MM.1S (cell line): ENCODE measurements around the gene SLC9A1.

Experiments used
- DNase-seq: peaks from one replicate; pipeline ENCODE4 v3.0.0-alpha.2; 2015
- H2AFZ ChIP-seq: fragments of 300-600 bp; sonication (generic); 2 replicates; pipeline ENCODE4 v1.6.0; 2016; ENCODE audit warnings: antibody characterized with exemption, low read length
- H3F3A ChIP-seq: fragments of 300-600 bp; sonication (generic); 2 replicates; pipeline ENCODE4 v1.6.1; 2016; ENCODE audit warnings: mild to moderate bottlenecking, antibody characterized with exemption, low read length, moderate library complexity, mixed read lengths; ENCODE audit not compliant: insufficient read depth
- H3K27ac ChIP-seq: fragments of 300-600 bp; sonication (generic); 2 replicates; pipeline ENCODE4 v1.5.1; 2016; ENCODE audit warnings: mild to moderate bottlenecking, low read length
- H3K27me3 ChIP-seq: fragments of 300-600 bp; sonication (generic); replicated peaks from 2 replicates; pipeline ENCODE4 v1.6.0; 2016; ENCODE audit warnings: low read length; ENCODE audit not compliant: insufficient read depth
- H3K36me3 ChIP-seq: fragments of 300-600 bp; sonication (generic); replicated peaks from 2 replicates; pipeline ENCODE4 v1.6.1; 2016; ENCODE audit warnings: mild to moderate bottlenecking, low read length, mixed read lengths; ENCODE audit not compliant: insufficient read depth
- H3K4me1 ChIP-seq: fragments of 300-600 bp; sonication (generic); 2 replicates; pipeline ENCODE4 v1.6.1; 2016; ENCODE audit warnings: low read length, mixed read lengths
- H3K4me2 ChIP-seq: fragments of 300-600 bp; sonication (generic); 2 replicates; pipeline ENCODE4 v1.6.0; 2016; ENCODE audit warnings: low read depth, low read length
- H3K4me3 ChIP-seq: fragments of 300-600 bp; sonication (generic); 2 replicates; pipeline ENCODE4 v1.5.1; 2016; ENCODE audit warnings: low read length, mixed read lengths
- H3K79me2 ChIP-seq: fragments of 300-600 bp; sonication (generic); 2 replicates; pipeline ENCODE4 v1.6.1; 2016; ENCODE audit warnings: mixed run types, low read length, mixed read lengths
- H3K9ac ChIP-seq: fragments of 300-600 bp; sonication (generic); 2 replicates; pipeline ENCODE4 v1.6.1; 2016; ENCODE audit warnings: low read length, mixed read lengths
- H3K9me2 ChIP-seq: fragments of 300-600 bp; sonication (generic); replicated peaks from 2 replicates; pipeline ENCODE4 v1.6.1; 2016; ENCODE audit warnings: mild to moderate bottlenecking, low read length, mixed read lengths; ENCODE audit not compliant: insufficient read depth
- H3K9me3 ChIP-seq: fragments of 300-600 bp; sonication (generic); replicated peaks from 2 replicates; pipeline ENCODE4 v1.6.1; 2016; ENCODE audit warnings: mild to moderate bottlenecking, low read length, mixed read lengths; ENCODE audit not compliant: insufficient read depth
- H4K20me1 ChIP-seq: fragments of 300-600 bp; sonication (generic); 2 replicates; pipeline ENCODE4 v1.6.1; 2016; ENCODE audit warnings: mild to moderate bottlenecking, low read length, moderate library complexity, mixed read lengths; ENCODE audit not compliant: insufficient read depth
- CTCF ChIP-seq: fragments of 300-600 bp; sonication (generic); IDR thresholded peaks from 2 replicates; pipeline ENCODE4 v1.5.1; 2016; ENCODE audit warnings: antibody characterized with exemption, low read length, mixed read lengths
- EZH2 ChIP-seq: fragments of 300-600 bp; sonication (generic); optimal IDR thresholded peaks from 2 replicates; pipeline ENCODE3; 2017; ENCODE audit warnings: low read depth, mild to moderate bottlenecking, antibody characterized with exemption, low read length, mixed read lengths
- EZH2phosphoT487 ChIP-seq: fragments of 300-600 bp; sonication (generic); IDR thresholded peaks from 2 replicates; pipeline ENCODE4 v1.6.1; 2018; ENCODE audit warnings: antibody characterized with exemption, low read length

Gene SLC9A1

GRCh38 chr1:27076803-27077202 lies 78.1 kb downstream of the SLC9A1 start:
- Histone ChIP-seq H3K79me2 (no peaks in the 10 kb centered on the region), H2AFZ (no peak overlapping the region), H3K9ac (no peak overlapping the region), H3K27ac (no peak overlapping the region), H3K4me1 (no peaks in the 10 kb centered on the region), H3K4me3 (no peak overlapping the region), H3K36me3 (no peaks in the 10 kb centered on the region), H3K9me3 (no peaks in the 10 kb centered on the region), H3K27me3 (peaks cover 6% of the 10 kb centered on the region; the same call in 1 of the 2 replicates), H3F3A (no peaks in the 10 kb centered on the region), H4K20me1 (no peaks in the 10 kb centered on the region), H3K9me2 (no peaks in the 10 kb centered on the region), H3K4me2 (no peak overlapping the region)
- DNase-seq: no peak
- TF ChIP-seq EZH2phosphoT487 (no peak), EZH2 (no peak), CTCF (no peak)

- Histone ChIP-seq H3K4me1 (peaks cover 16% of the 10 kb centered on the region), H3K27me3 (peaks cover 6% of the 10 kb centered on the region; the same call in 1 of the 2 replicates), H3K4me3 (no peak overlapping the region), H3F3A (no peaks in the 10 kb centered on the region), H3K79me2 (no peaks in the 10 kb centered on the region), H3K9me3 (no peaks in the 10 kb centered on the region), H3K36me3 (no peaks in the 10 kb centered on the region), H3K9ac (no peak overlapping the region), H2AFZ (no peak overlapping the region), H3K9me2 (no peaks in the 10 kb centered on the region), H3K4me2 (no peak overlapping the region), H3K27ac (no peak overlapping the region), H4K20me1 (no peaks in the 10 kb centered on the region)
- DNase-seq: no peak
- TF ChIP-seq EZH2 (no peak), CTCF (no peak), EZH2phosphoT487 (no peak)
Measured at GRCh38 chr1:27074175-27074780, 80.6 kb downstream of the SLC9A1 start.

GRCh38 chr1:27071049-27071416 lies 83.9 kb downstream of the SLC9A1 start:
- Histone ChIP-seq H3K9ac (no peak overlapping the region), H4K20me1 (no peaks in the 10 kb centered on the region), H2AFZ (peak overlapping the region; percentile 73; the same call in 1 of the 2 replicates), H3K4me3 (no peak overlapping the region), H3K9me2 (no peaks in the 10 kb centered on the region), H3K4me1 (peaks cover 16% of the 10 kb centered on the region), H3K27me3 (no peaks in the 10 kb centered on the region), H3K9me3 (no peaks in the 10 kb centered on the region), H3K36me3 (no peaks in the 10 kb centered on the region), H3K4me2 (no peak overlapping the region), H3K79me2 (no peaks in the 10 kb centered on the region), H3F3A (no peaks in the 10 kb centered on the region), H3K27ac (no peak overlapping the region)
- TF ChIP-seq CTCF (no peak), EZH2 (no peak), EZH2phosphoT487 (no peak)
- no peak for DNase-seq
